ENCODE data around the gene REELD1. TPM values are rescaled to one million over a fixed set of nuclear protein-coding genes. Genes with fewer than 3 reads are reported as not detected.

Gene REELD1
- total RNA-seq, 2 experiments from 2014 or later, result 1.7 to 2.0 TPM

- H3K4me1 ChIP-seq (ENCODE audit: insufficient read depth, low read length), result no peaks in the 10 kb centered on the region
- no peak for DNase-seq
- H3K36me3 ChIP-seq (ENCODE audit: insufficient read depth, low read length), result peaks cover 27% of the 10 kb centered on the region
- peaks cover 33% of the 10 kb centered on the region for H3K36me3 Mint-ChIP-seq (ENCODE audit: low read depth)
- no peak for TF ChIP-seq CTCF (IDR thresholded peaks at IDR 0.05)
- no peaks in the 10 kb centered on the region for H3K27me3 ChIP-seq (ENCODE audit: control insufficient read depth in 1 of 2, insufficient read depth in 2 of 2, low read length in 2 of 2)
- H3K27ac Mint-ChIP-seq, result no peak overlapping the region
- no peak overlapping the region for H3K4me3 Mint-ChIP-seq
- H3K9me3 Mint-ChIP-seq, result no peaks in the 10 kb centered on the region
- ChIA-PET POLR2A (no interaction called here), CTCF (no interaction called here)
- ATAC-seq (ENCODE audit: poor library complexity), result no peak
- H3K27ac ChIP-seq (ENCODE audit: low read depth in 1 of 2, low read length in 2 of 2), result no peak overlapping the region
- no peak overlapping the region for H3K4me3 ChIP-seq (ENCODE audit: low read length)
- no peaks in the 10 kb centered on the region for H3K4me1 Mint-ChIP-seq (ENCODE audit: low read depth)
- no peaks in the 10 kb centered on the region for H3K9me3 ChIP-seq (ENCODE audit: control insufficient read depth in 1 of 2, insufficient read depth in 1 of 2, low read length in 2 of 2)
- H3K27me3 Mint-ChIP-seq, result no peaks in the 10 kb centered on the region
- intact Hi-C loops (cut with DNase I, micrococcal nuclease), result no loop called here
Measured at GRCh38 chr4:146194212-146194611, 20.1 kb upstream of the REELD1 start.

- CTCF ChIA-PET, result no interaction called here
- H3K4me1 ChIP-seq (ENCODE audit: insufficient read depth, low read length), result no peaks in the 10 kb centered on the region
- no peak for ATAC-seq (ENCODE audit: poor library complexity)
- POLR2A ChIA-PET, result no interaction called here
- H3K4me3 ChIP-seq (ENCODE audit: low read length), result no peak overlapping the region
- Mint-ChIP-seq H3K36me3 (ENCODE audit: low read depth) (peaks cover 42% of the 10 kb centered on the region), H3K9me3 (no peaks in the 10 kb centered on the region), H3K4me1 (ENCODE audit: low read depth) (no peaks in the 10 kb centered on the region), H3K27ac (no peak overlapping the region), H3K27me3 (no peaks in the 10 kb centered on the region), H3K4me3 (no peak overlapping the region)
- no peaks in the 10 kb centered on the region for H3K36me3 ChIP-seq (ENCODE audit: insufficient read depth, low read length)
- no peaks in the 10 kb centered on the region for H3K9me3 ChIP-seq (ENCODE audit: control insufficient read depth in 1 of 2, insufficient read depth in 1 of 2, low read length in 2 of 2)
- no peaks in the 10 kb centered on the region for H3K27me3 ChIP-seq (ENCODE audit: control insufficient read depth in 1 of 2, insufficient read depth in 2 of 2, low read length in 2 of 2)
- TF ChIP-seq CTCF (IDR thresholded peaks at IDR 0.05), result no peak
- no peak overlapping the region for H3K27ac ChIP-seq (ENCODE audit: low read depth in 1 of 2, low read length in 2 of 2)
- intact Hi-C loops (cut with DNase I, micrococcal nuclease), result no loop called here
- DNase-seq, result no peak
Measured at GRCh38 chr4:146202665-146203064, 11.7 kb upstream of the REELD1 start.

- POLR2A ChIA-PET, result no interaction called here
- no peaks in the 10 kb centered on the region for H3K27me3 ChIP-seq (ENCODE audit: control insufficient read depth in 1 of 2, insufficient read depth in 2 of 2, low read length in 2 of 2)
- no peaks in the 10 kb centered on the region for H3K4me1 Mint-ChIP-seq (ENCODE audit: low read depth)
- no peak overlapping the region for H3K27ac Mint-ChIP-seq
- H3K36me3 Mint-ChIP-seq (ENCODE audit: low read depth), result peaks cover 21% of the 10 kb centered on the region
- DNase-seq (no peak), ATAC-seq (ENCODE audit: poor library complexity) (no peak)
- H3K4me1 ChIP-seq (ENCODE audit: insufficient read depth, low read length), result no peaks in the 10 kb centered on the region
- H3K27ac ChIP-seq (ENCODE audit: low read depth in 1 of 2, low read length in 2 of 2), result no peak overlapping the region
- no peak for TF ChIP-seq CTCF (IDR thresholded peaks at IDR 0.05)
- H3K4me3 ChIP-seq (ENCODE audit: low read length), result no peak overlapping the region
- CTCF ChIA-PET, result no interaction called here
- H3K4me3 Mint-ChIP-seq, result no peak overlapping the region
- H3K36me3 ChIP-seq (ENCODE audit: insufficient read depth, low read length), result no peaks in the 10 kb centered on the region
- no peaks in the 10 kb centered on the region for H3K9me3 Mint-ChIP-seq
- no peaks in the 10 kb centered on the region for H3K9me3 ChIP-seq (ENCODE audit: control insufficient read depth in 1 of 2, insufficient read depth in 1 of 2, low read length in 2 of 2)
- intact Hi-C loops (cut with DNase I, micrococcal nuclease), result no loop called here
- H3K27me3 Mint-ChIP-seq, result no peaks in the 10 kb centered on the region
Measured at GRCh38 chr4:146207410-146207809, 6.9 kb upstream of the REELD1 start.
